GM13977 (cell line): ENCODE results near the gene PRKAG2.

Experiments
- DNase-seq: peaks from one replicate; pipeline ENCODE4 v3.0.0; 2012; ENCODE audit warnings: low spot score
- in situ Hi-C: fragments of 300-500 bp; cut with MboI; formaldehyde crosslinking; loops from one replicate; pipeline ENCODE4 v1.12.0; 2022; ENCODE audit warnings: low sequenced_read_pairs, low pct_unique_long_range_greater_than_20kb, mixed read lengths, inconsistent platforms; ENCODE audit not compliant: unreplicated experiment
- TF ChIP-seq, protein P1 (sequence below): IDR thresholded peaks from 2 replicates; pipeline ENCODE4 v1.5.1; 2012; ENCODE audit warnings: mild to moderate bottlenecking, control low read depth; ENCODE audit not compliant: insufficient read depth; ENCODE audit errors: extremely low read depth, missing control alignments

Gene PRKAG2

DNA sequence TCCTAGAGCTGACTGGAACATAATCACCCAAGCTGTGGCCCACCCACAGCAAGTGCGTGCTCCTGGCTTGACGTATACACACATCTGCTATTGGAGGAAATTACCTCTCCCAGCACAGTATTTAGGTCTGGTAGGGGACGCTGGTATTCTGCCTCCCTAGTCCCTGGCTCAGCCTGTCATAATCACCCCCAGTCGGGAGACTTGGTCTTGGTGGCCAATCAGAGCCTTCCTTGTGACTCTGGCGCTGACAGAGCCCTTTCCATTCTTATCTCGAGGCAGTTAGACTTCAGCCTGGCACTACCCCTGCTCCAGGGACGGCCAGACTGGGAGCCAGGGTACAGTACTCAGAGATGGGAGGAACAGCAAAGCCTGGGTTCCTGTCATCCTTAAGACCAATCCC is 14.3 kb upstream of the PRKAG2 start:
- DNase-seq: no peak
- TF ChIP-seq, protein P1, sequence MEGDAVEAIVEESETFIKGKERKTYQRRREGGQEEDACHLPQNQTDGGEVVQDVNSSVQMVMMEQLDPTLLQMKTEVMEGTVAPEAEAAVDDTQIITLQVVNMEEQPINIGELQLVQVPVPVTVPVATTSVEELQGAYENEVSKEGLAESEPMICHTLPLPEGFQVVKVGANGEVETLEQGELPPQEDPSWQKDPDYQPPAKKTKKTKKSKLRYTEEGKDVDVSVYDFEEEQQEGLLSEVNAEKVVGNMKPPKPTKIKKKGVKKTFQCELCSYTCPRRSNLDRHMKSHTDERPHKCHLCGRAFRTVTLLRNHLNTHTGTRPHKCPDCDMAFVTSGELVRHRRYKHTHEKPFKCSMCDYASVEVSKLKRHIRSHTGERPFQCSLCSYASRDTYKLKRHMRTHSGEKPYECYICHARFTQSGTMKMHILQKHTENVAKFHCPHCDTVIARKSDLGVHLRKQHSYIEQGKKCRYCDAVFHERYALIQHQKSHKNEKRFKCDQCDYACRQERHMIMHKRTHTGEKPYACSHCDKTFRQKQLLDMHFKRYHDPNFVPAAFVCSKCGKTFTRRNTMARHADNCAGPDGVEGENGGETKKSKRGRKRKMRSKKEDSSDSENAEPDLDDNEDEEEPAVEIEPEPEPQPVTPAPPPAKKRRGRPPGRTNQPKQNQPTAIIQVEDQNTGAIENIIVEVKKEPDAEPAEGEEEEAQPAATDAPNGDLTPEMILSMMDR: no peak
- in situ Hi-C loops: no loop called here

- in situ Hi-C loops: no loop called here
- TF ChIP-seq, protein P1: no peak
- DNase-seq: no peak
Measured at GRCh38 chr7:151890355-151891004, 13.6 kb upstream of the PRKAG2 start.

DNA sequence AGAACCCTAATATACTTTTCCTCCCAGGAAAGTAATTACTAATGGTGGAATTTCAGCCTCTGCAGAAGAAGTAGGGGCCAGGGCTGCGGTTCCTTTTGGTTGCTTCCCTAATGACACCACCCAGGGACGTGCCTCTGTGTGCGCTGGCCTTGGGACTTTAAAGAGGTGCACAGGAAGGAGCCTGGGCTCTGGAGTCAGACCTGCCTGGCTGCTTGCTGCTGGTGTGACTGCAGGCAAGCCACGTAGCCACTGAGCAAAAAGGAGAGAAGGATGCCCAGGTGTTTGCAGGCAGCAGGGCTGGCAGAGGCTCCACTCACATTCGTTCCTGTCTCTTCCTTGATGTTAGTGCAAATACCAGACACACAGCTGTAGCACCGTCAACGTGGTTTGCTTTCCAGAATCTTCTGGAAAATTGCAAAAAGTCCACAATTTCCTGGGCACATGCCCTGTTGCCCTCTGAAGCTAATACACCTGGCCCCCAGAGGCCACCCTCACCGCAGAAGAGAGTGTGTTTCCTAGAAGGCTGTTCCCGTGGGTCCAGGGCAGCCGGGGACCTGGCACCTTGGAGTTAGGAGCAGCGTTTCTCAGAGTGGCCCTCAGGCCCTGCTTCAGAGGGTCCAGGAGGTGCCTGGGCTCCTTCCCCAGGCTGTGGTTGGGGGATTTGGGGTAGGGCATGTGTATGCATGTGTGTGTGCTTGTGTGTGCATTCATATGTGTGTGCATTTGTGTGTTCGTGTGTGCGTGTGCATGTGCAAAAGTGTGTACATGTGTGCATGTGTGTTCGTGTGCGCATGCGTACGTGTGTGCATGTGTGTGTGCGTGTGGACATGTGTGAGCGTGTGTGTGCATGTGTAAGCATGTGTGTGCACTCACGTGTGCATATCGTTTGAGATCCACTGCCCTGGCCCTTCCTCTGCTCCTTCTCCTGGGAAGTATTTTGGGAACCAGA is 12.8 kb upstream of the PRKAG2 start:
- in situ Hi-C loops: no loop called here
- TF ChIP-seq, protein P1: no peak
- no peak for DNase-seq

- DNase-seq: no peak
- in situ Hi-C loops: no loop called here
- TF ChIP-seq, protein P1: no peak
Measured at GRCh38 chr7:151888079-151889067, 11.5 kb upstream of the PRKAG2 start.

DNA sequence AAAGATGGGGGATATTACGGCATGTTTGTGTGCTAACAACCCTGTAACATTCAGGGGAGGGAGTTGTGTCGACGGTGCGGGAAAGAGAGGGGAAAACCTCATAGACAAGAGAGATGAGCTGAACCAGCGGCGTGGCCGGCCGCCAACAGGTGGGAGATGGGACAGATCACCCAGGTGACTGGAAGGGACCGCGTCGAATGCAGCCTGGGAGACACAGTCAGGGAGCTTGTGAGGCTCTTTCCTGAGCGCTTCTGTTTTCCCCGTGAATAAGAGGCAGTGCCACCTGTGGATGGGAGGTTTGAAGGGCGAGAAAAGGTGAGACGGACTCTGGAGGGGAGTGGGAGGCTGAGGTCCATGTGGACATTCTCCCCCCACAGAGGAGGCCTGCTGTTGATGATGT is 9.9 kb upstream of the PRKAG2 start:
- DNase-seq: no peak
- TF ChIP-seq, protein P1: no peak
- in situ Hi-C loops: no loop called here

- in situ Hi-C loops: no loop called here
- TF ChIP-seq, protein P1: no peak
- DNase-seq: no peak
Measured at GRCh38 chr7:151885202-151885580, 8.3 kb upstream of the PRKAG2 start.
